Measurements from ENCODE around the gene LRMDA. TPM values are rescaled to one million over a fixed set of nuclear protein-coding genes. Genes with fewer than 3 reads are reported as not detected.

LRMDA gene
- total and polyA plus RNA-seq, 2 of the 13 experiments (the other 11 are each of a cell fraction or from before 2014, with no cell fraction given), result 13.4 to 22.0 TPM

GRCh38 chr10:75616874-75617478, 185.6 kb downstream of the LRMDA start:
- Histone ChIP-seq H3K79me2 (ENCODE audit: insufficient read depth, low read length) (no peaks in the 10 kb centered on the region), H3K4me2 (ENCODE audit: low read depth, low read length) (no peak overlapping the region), H3K36me3 (replicated peaks in 1 of 2; ENCODE audit: control insufficient read depth in 1 of 2, insufficient read depth in 2 of 2, low read length in 2 of 2) (no peaks in the 10 kb centered on the region), H4K20me1 (ENCODE audit: insufficient read depth, low read length) (no peaks in the 10 kb centered on the region), H3K4me3 (replicated peaks in 1 of 3; ENCODE audit: insufficient read depth in 1 of 3, low read depth in 2 of 3, low read length in 3 of 3) (no peak overlapping the region), H2AFZ (ENCODE audit: low read length) (no peak overlapping the region), H3K9ac (ENCODE audit: insufficient read depth, low read depth, low read length) (no peak overlapping the region), H3K4me1 (ENCODE audit: insufficient read depth, low read length) (peaks cover 25% of the 10 kb centered on the region), H3K9me3 (ENCODE audit: low read length) (no peaks in the 10 kb centered on the region), H3K27me3 (ENCODE audit: control insufficient read depth in 1 of 2, insufficient read depth in 2 of 2, low read length in 2 of 2) (no peaks in the 10 kb centered on the region), H3K27ac (ENCODE audit: extremely low read length, insufficient read depth, low read length) (no peak overlapping the region)
- in situ Hi-C loops (cut with HindIII; ENCODE audit: extremely low pct_ligation_motif_present, low pct_unique_long_range_greater_than_20kb) (no loop called here), intact Hi-C loops (cut with micrococcal nuclease; ENCODE audit: unreplicated experiment) (no loop called here)
- POLR2A ChIA-PET, result no interaction called here
- TF ChIP-seq TEF (CRISPR knock-in tag; IDR thresholded peaks at IDR 0.05) (no peak), ZNF572 (CRISPR knock-in tag; IDR thresholded peaks at IDR 0.05) (no peak), TBX3 (IDR thresholded peaks at IDR 0.05; ENCODE audit: borderline replicate concordance) (no peak), PCBP2 (optimal IDR thresholded peaks at IDR 0.05; ENCODE audit: low read depth, low read length, poor library complexity, severe bottlenecking) (no peak), ZNF670 (CRISPR knock-in tag; IDR thresholded peaks at IDR 0.05; ENCODE audit: borderline replicate concordance) (no peak), SOX13 (IDR thresholded peaks at IDR 0.05) (no peak), SOX13 (CRISPR knock-in tag; conservative IDR thresholded peaks at IDR 0.05 in 1 of 2, IDR thresholded peaks at IDR 0.05 in 1 of 2) (no peak), ZNF205 (CRISPR knock-in tag; IDR thresholded peaks at IDR 0.05) (no peak), TRIM22 (IDR thresholded peaks at IDR 0.05) (no peak), PAWR (CRISPR knock-in tag; IDR thresholded peaks at IDR 0.05; ENCODE audit: borderline replicate concordance) (no peak), ZNF503 (CRISPR knock-in tag; IDR thresholded peaks at IDR 0.05) (no peak), ZFP41 (CRISPR knock-in tag; IDR thresholded peaks at IDR 0.05; ENCODE audit: borderline replicate concordance) (no peak), ZNF724P (CRISPR knock-in tag; IDR thresholded peaks at IDR 0.05; ENCODE audit: borderline replicate concordance) (no peak), SALL1 (CRISPR knock-in tag; IDR thresholded peaks at IDR 0.05) (no peak), ONECUT2 (CRISPR knock-in tag; IDR thresholded peaks at IDR 0.05) (no peak), MYC (CRISPR knock-in tag; IDR thresholded peaks at IDR 0.05; ENCODE audit: borderline replicate concordance) (no peak)
- FAIRE-seq (no peak), DNase-seq (ENCODE audit: low spot score) (no peak), ATAC-seq (no peak)
- no TSS peak for BruUV-seq (replicated peaks)
- WGBS (ENCODE audit: low lambda C conversion rate), result 96% methylated on average over 3 of the region's 3 CpGs
- CTCF ChIA-PET (ENCODE audit: low intra/inter-chr PET ratio, low total read pairs), result no interaction called here

Data from HepG2 (cell line).